Measurements from ENCODE around the gene STARD7.

DNA sequence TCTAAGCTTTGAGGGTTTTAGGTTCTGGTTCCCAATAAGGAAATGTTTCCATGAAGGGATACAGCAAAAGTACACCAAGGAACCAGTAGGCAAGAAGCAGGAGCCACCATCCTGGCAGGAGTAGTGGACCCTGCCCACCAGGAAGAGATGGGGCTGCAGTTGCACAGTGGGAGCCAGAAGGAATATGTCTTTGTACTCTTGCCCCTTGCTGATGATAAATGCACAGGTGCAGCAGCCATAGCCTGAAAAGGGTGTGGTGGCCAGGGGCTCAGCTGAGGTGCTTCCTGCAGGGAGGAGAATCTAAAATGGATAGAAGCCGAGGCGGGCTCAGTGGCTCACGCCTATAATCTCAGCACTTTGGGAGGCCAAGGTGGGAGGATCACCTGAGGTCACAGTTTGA lies 29.6 kb upstream of the STARD7 start:
- TF ChIP-seq, protein P1, sequence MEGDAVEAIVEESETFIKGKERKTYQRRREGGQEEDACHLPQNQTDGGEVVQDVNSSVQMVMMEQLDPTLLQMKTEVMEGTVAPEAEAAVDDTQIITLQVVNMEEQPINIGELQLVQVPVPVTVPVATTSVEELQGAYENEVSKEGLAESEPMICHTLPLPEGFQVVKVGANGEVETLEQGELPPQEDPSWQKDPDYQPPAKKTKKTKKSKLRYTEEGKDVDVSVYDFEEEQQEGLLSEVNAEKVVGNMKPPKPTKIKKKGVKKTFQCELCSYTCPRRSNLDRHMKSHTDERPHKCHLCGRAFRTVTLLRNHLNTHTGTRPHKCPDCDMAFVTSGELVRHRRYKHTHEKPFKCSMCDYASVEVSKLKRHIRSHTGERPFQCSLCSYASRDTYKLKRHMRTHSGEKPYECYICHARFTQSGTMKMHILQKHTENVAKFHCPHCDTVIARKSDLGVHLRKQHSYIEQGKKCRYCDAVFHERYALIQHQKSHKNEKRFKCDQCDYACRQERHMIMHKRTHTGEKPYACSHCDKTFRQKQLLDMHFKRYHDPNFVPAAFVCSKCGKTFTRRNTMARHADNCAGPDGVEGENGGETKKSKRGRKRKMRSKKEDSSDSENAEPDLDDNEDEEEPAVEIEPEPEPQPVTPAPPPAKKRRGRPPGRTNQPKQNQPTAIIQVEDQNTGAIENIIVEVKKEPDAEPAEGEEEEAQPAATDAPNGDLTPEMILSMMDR (conservative IDR thresholded peaks at IDR 0.05; ENCODE audit: low read length), result no peak
- TF ChIP-seq EZH2phosphoT487 (IDR thresholded peaks at IDR 0.05; ENCODE audit: borderline replicate concordance), result no peak

Data from Loucy (cell line).